Activated CD8-positive, alpha-beta memory T cell treated with anti-CD3 and anti-CD28 coated beads, Interleukin-2, amount 50 U/mL, for 48 hours (primary cell): ENCODE measurements around the gene STK24.
"Not testable (repeated sequence)": the region's sequence is repeated elsewhere in the genome, so short reads cannot be mapped to it uniquely, and the experiment has no call there.

ENCODE experiments used
- DNase-seq: peaks from one replicate; pipeline ENCODE4 v3.0.0-alpha.2; 2020

Gene STK24

GRCh38 chr13:98428256-98428966 is 148.5 kb downstream of the STK24 start:
- DNase-seq, result no peak

GRCh38 chr13:98427331-98427995 is 149.4 kb downstream of the STK24 start:
- no peak for DNase-seq

GRCh38 chr13:98423417-98423816 is 153.5 kb downstream of the STK24 start:
- DNase-seq, result no peak

- DNase-seq, result no peak
Observed at GRCh38 chr13:98422046-98422445, 154.9 kb downstream of the STK24 start.

GRCh38 chr13:98420554-98421175 is 156.2 kb downstream of the STK24 start:
- no peak for DNase-seq

GRCh38 chr13:98419786-98420553 is 156.9 kb downstream of the STK24 start:
- DNase-seq, result no peak

- no peak for DNase-seq
Observed at GRCh38 chr13:98416408-98416807, 160.5 kb downstream of the STK24 start.

GRCh38 chr13:98415326-98416070 is 161.4 kb downstream of the STK24 start:
- DNase-seq, result no peak

GRCh38 chr13:98413796-98414195 is 163.1 kb downstream of the STK24 start:
- DNase-seq, result no peak

GRCh38 chr13:98413278-98413677 is 163.6 kb downstream of the STK24 start:
- not testable (repeated sequence) for DNase-seq

- DNase-seq, result no peak
Observed at GRCh38 chr13:98411617-98412265, 165.2 kb downstream of the STK24 start.

- DNase-seq, result no peak
Observed at GRCh38 chr13:98411013-98411412, 165.9 kb downstream of the STK24 start.

GRCh38 chr13:98410612-98411011 is 166.3 kb downstream of the STK24 start:
- DNase-seq, result no peak

GRCh38 chr13:98409281-98409680 is 167.6 kb downstream of the STK24 start:
- DNase-seq, result no peak

- no peak for DNase-seq
Observed at GRCh38 chr13:98407575-98407974, 169.3 kb downstream of the STK24 start.

GRCh38 chr13:98406971-98407370 is 169.9 kb downstream of the STK24 start:
- DNase-seq, result no peak

GRCh38 chr13:98406427-98406826 is 170.5 kb downstream of the STK24 start:
- DNase-seq, result no peak

GRCh38 chr13:98405690-98406344 is 171.1 kb downstream of the STK24 start:
- DNase-seq, result no peak

GRCh38 chr13:98405107-98405571 is 171.8 kb downstream of the STK24 start:
- DNase-seq, result no peak

- DNase-seq, result no peak
Observed at GRCh38 chr13:98403076-98403475, 173.8 kb downstream of the STK24 start.

GRCh38 chr13:98401934-98402333 is 175.0 kb downstream of the STK24 start:
- DNase-seq, result no peak
